ENCODE data around the gene NCSTN.
A peak's percentile ranks its signal among the peaks of the same experiment; 100 is the strongest.
"Not testable (repeated sequence)": the region's sequence is repeated elsewhere in the genome, so short reads cannot be mapped to it uniquely, and the experiment has no call there.

NCSTN gene

DNA sequence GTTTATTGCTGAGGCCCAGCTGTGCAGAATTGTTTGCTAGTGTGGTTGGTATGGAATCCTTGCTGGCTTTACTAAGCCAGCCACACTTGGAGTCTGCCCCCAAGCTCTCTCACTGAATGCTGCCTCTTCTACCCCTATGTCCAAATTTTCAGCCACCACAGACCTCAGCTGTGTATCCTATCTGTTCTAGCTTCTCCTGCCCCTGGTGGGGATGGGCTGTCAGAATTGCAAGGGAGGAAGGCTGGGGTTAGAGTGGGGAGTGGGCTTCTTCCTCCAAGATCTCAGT, 28.1 kb downstream of the NCSTN start:
- Histone ChIP-seq H3K9ac (ENCODE audit: low read length) (no peak overlapping the region), H3K36me3 (ENCODE audit: control insufficient read depth, insufficient read depth, low read length) (no peaks in the 10 kb centered on the region), H3K27me3 (ENCODE audit: control insufficient read depth, insufficient read depth, low read length) (no peaks in the 10 kb centered on the region), H3K4me3 (ENCODE audit: low read depth, low read length) (no peak overlapping the region), H3K4me1 (ENCODE audit: control insufficient read depth, insufficient read depth, low read length) (peaks cover 25% of the 10 kb centered on the region), H3K27ac (ENCODE audit: low read depth, low read length) (no peak overlapping the region), H3K9me3 (ENCODE audit: control insufficient read depth, insufficient read depth, low read depth, low read length) (no peaks in the 10 kb centered on the region)

- Histone ChIP-seq H3K36me3 (ENCODE audit: control insufficient read depth, insufficient read depth, low read length) (no peaks in the 10 kb centered on the region), H3K27ac (ENCODE audit: low read depth, low read length) (no peak overlapping the region), H3K4me3 (ENCODE audit: low read depth, low read length) (no peak overlapping the region), H3K9me3 (ENCODE audit: control insufficient read depth, insufficient read depth, low read depth, low read length) (no peaks in the 10 kb centered on the region), H3K27me3 (ENCODE audit: control insufficient read depth, insufficient read depth, low read length) (no peaks in the 10 kb centered on the region), H3K4me1 (ENCODE audit: control insufficient read depth, insufficient read depth, low read length) (peaks cover 25% of the 10 kb centered on the region), H3K9ac (ENCODE audit: low read length) (no peak overlapping the region)
These were observed 28.6 kb downstream of the NCSTN start for GRCh38 chr1:160371756-160372155.

DNA sequence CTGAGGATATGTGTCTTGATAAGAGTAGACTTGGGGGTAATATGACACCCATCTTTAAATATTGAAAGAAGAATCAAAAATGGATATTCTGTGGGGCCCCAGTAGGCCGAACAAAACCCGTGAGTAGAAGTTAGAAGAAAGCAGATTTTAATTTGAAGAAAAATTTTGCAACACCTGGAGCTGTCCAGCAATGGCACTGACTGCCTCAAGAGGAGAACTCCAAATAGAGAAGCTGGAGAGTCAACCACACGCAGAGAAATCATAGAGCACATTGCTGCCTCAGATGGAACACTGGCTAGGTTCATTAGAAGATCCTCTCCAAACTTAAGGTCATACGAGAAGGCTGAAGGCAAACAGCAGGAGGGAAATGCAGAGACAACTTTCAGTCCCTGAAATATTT, 30.5 kb downstream of the NCSTN start:
- Histone ChIP-seq H3K9ac (ENCODE audit: low read length) (no peak overlapping the region), H3K4me1 (ENCODE audit: control insufficient read depth, insufficient read depth, low read length) (peaks cover 38% of the 10 kb centered on the region), H3K4me3 (ENCODE audit: low read depth, low read length) (no peak overlapping the region)

GRCh38 chr1:160374306-160375110, 31.3 kb downstream of the NCSTN start:
- H3K36me3 ChIP-seq (ENCODE audit: control insufficient read depth, insufficient read depth, low read length): no peaks in the 10 kb centered on the region
- H3K27ac ChIP-seq (ENCODE audit: low read depth, low read length): peak overlapping the region; percentile 9; the same call in 1 of the 2 replicates
- H3K9me3 ChIP-seq (ENCODE audit: control insufficient read depth, insufficient read depth, low read depth, low read length): no peaks in the 10 kb centered on the region
- peak overlapping the region; percentile 43 for H3K4me3 ChIP-seq (ENCODE audit: low read depth, low read length)
- no peaks in the 10 kb centered on the region for H3K27me3 ChIP-seq (ENCODE audit: control insufficient read depth, insufficient read depth, low read length)
- peak overlapping the region; percentile 44 for H3K9ac ChIP-seq (ENCODE audit: low read length)
- H3K4me1 ChIP-seq (ENCODE audit: control insufficient read depth, insufficient read depth, low read length): peaks cover 38% of the 10 kb centered on the region

More for the DNA sequence above, 30.5 kb downstream of the NCSTN start:
- no peaks in the 10 kb centered on the region for H3K36me3 ChIP-seq (ENCODE audit: control insufficient read depth, insufficient read depth, low read length)
- H3K27me3 ChIP-seq (ENCODE audit: control insufficient read depth, insufficient read depth, low read length): no peaks in the 10 kb centered on the region
- no peak overlapping the region for H3K27ac ChIP-seq (ENCODE audit: low read depth, low read length)
- H3K9me3 ChIP-seq (ENCODE audit: control insufficient read depth, insufficient read depth, low read depth, low read length): no peaks in the 10 kb centered on the region

- H3K9ac ChIP-seq (ENCODE audit: low read length): peak overlapping the region; percentile 70
- peak overlapping the region; percentile 38; the same call in 1 of the 2 replicates for H3K27ac ChIP-seq (ENCODE audit: low read depth, low read length)
- no peaks in the 10 kb centered on the region for H3K36me3 ChIP-seq (ENCODE audit: control insufficient read depth, insufficient read depth, low read length)
- H3K9me3 ChIP-seq (ENCODE audit: control insufficient read depth, insufficient read depth, low read depth, low read length): no peaks in the 10 kb centered on the region
- peaks cover 38% of the 10 kb centered on the region for H3K4me1 ChIP-seq (ENCODE audit: control insufficient read depth, insufficient read depth, low read length)
- peak overlapping the region; percentile 43 for H3K4me3 ChIP-seq (ENCODE audit: low read depth, low read length)
- no peaks in the 10 kb centered on the region for H3K27me3 ChIP-seq (ENCODE audit: control insufficient read depth, insufficient read depth, low read length)
These were observed 32.8 kb downstream of the NCSTN start for GRCh38 chr1:160375788-160376524.

DNA sequence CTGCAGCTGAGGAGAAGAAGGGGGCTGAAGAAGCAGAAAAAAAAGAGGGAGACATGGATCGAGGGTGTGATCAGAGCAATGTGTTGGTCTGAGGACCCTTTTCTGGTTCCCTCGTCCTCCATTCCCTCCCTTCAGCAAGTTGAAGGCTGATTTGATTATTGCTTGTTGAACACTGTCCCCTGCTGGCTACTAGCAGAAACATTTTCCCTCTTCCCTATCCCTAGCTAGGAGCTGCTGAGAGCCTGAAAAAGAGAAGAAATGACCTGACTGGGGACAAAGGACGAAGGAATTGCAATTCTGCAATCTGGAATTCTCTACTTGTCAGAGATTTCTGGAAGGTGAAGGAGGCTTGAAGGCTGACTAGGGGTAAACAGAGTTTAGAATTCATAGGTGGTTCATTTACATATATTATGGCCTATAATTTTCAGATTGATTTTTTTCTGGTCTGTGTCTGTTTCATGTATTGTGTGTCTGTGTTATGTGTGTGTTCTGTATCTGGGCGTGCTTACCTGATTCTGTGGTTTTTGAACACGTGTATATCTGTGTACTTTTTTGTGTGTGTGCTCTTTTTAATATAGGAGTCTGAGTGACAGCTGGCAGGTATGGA, 33.4 kb downstream of the NCSTN start:
- peak overlapping the region; percentile 24; the same call in 1 of the 2 replicates for H3K27ac ChIP-seq (ENCODE audit: low read depth, low read length)
- H3K9me3 ChIP-seq (ENCODE audit: control insufficient read depth, insufficient read depth, low read depth, low read length): no peaks in the 10 kb centered on the region
- H3K27me3 ChIP-seq (ENCODE audit: control insufficient read depth, insufficient read depth, low read length): no peaks in the 10 kb centered on the region
- peak overlapping the region; percentile 43 for H3K4me3 ChIP-seq (ENCODE audit: low read depth, low read length)
- H3K4me1 ChIP-seq (ENCODE audit: control insufficient read depth, insufficient read depth, low read length): peaks cover 38% of the 10 kb centered on the region
- H3K36me3 ChIP-seq (ENCODE audit: control insufficient read depth, insufficient read depth, low read length): no peaks in the 10 kb centered on the region
- peak overlapping the region; percentile 70 for H3K9ac ChIP-seq (ENCODE audit: low read length)

DNA sequence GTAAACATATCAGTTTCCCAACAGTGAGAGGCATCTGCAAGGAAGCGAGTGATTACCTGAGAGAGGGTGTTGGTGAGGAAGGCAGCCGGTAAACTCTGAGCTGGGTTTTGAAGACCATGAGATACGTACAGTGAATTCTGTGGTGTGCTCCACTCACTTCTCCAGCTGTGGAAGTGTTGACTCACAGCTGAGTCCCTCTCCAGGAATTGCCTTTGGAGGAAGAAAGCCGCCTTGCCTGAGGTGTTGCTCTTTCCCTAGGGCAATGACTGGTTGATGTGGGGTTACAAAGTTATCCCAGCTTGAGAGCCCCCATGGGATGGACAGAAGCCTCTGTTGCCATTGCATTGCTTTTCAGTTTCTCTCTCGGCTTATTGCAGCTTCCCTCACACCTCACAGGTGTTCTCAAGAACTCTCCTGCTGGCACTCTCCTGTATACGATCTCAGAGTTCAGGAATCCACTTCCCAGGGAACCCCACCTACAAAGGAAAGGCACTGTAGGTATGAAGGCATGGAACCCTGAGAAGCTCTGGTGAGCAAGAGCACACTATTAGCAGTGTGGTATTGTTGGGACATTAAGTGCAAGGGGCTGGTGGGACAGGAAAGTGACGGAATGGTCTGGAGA, 34.5 kb downstream of the NCSTN start:
- peaks cover 38% of the 10 kb centered on the region for H3K4me1 ChIP-seq (ENCODE audit: control insufficient read depth, insufficient read depth, low read length)
- no peaks in the 10 kb centered on the region for H3K9me3 ChIP-seq (ENCODE audit: control insufficient read depth, insufficient read depth, low read depth, low read length)
- no peak overlapping the region for H3K27ac ChIP-seq (ENCODE audit: low read depth, low read length)
- no peaks in the 10 kb centered on the region for H3K36me3 ChIP-seq (ENCODE audit: control insufficient read depth, insufficient read depth, low read length)
- no peaks in the 10 kb centered on the region for H3K27me3 ChIP-seq (ENCODE audit: control insufficient read depth, insufficient read depth, low read length)
- no peak overlapping the region for H3K9ac ChIP-seq (ENCODE audit: low read length)
- no peak overlapping the region for H3K4me3 ChIP-seq (ENCODE audit: low read depth, low read length)

- H3K4me1 ChIP-seq (ENCODE audit: control insufficient read depth, insufficient read depth, low read length); H3K4me3 ChIP-seq (ENCODE audit: low read depth, low read length); H3K36me3 ChIP-seq (ENCODE audit: control insufficient read depth, insufficient read depth, low read length); H3K9me3 ChIP-seq (ENCODE audit: control insufficient read depth, insufficient read depth, low read depth, low read length); H3K9ac ChIP-seq (ENCODE audit: low read length); H3K27me3 ChIP-seq (ENCODE audit: control insufficient read depth, insufficient read depth, low read length); H3K27ac ChIP-seq (ENCODE audit: low read depth, low read length): not testable (repeated sequence)
These were observed 41.6 kb downstream of the NCSTN start for GRCh38 chr1:160384812-160385211.

DNA sequence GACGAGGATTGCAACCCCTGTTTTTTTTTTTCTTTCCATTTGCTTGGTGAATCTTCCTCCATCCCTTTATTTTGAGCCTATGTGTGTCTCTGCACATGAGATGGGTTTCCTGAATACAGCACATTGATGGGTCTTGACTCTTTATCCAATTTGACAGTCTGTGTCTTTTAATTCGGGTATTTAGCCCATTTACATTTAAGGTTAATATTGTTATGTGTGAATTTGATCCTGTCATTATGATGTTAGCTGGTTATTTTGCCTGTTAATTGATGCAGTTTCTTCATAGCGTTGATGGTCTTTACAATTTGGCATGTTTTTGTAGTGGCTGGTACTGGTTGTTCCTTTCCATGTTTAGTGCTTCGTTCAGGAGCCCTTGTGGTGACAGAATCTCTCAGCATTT, 45.2 kb downstream of the NCSTN start:
- not testable (repeated sequence) for H3K36me3 ChIP-seq (ENCODE audit: control insufficient read depth, insufficient read depth, low read length); H3K9me3 ChIP-seq (ENCODE audit: control insufficient read depth, insufficient read depth, low read depth, low read length); H3K9ac ChIP-seq (ENCODE audit: low read length); H3K4me1 ChIP-seq (ENCODE audit: control insufficient read depth, insufficient read depth, low read length); H3K4me3 ChIP-seq (ENCODE audit: low read depth, low read length); H3K27me3 ChIP-seq (ENCODE audit: control insufficient read depth, insufficient read depth, low read length); H3K27ac ChIP-seq (ENCODE audit: low read depth, low read length)

DNA sequence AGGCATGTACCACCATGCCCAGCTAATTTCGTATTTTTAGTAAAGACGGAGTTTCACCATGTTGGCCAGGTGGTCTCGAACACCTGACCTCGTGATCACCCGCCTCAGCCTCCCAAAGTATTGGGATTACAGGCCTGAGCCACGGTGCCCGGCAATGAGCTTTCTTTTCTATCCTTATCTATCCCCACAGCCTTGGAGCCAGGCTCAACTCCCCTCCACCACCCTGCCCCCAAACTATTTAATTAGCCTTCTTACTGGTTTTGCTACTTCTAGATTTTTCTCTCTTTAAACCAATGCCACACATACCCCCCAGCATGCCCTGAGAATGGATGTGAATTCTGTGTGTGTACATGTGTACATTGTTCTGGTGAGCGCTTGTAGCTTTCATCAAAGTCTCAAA, 51.5 kb downstream of the NCSTN start:
- no peaks in the 10 kb centered on the region for H3K27me3 ChIP-seq (ENCODE audit: control insufficient read depth, insufficient read depth, low read length)
- H3K27ac ChIP-seq (ENCODE audit: low read depth, low read length): no peak overlapping the region
- H3K4me3 ChIP-seq (ENCODE audit: low read depth, low read length): no peak overlapping the region
- no peaks in the 10 kb centered on the region for H3K9me3 ChIP-seq (ENCODE audit: control insufficient read depth, insufficient read depth, low read depth, low read length)
- H3K4me1 ChIP-seq (ENCODE audit: control insufficient read depth, insufficient read depth, low read length): peaks cover 16% of the 10 kb centered on the region
- no peaks in the 10 kb centered on the region for H3K36me3 ChIP-seq (ENCODE audit: control insufficient read depth, insufficient read depth, low read length)
- no peak overlapping the region for H3K9ac ChIP-seq (ENCODE audit: low read length)

- no peaks in the 10 kb centered on the region for H3K27me3 ChIP-seq (ENCODE audit: control insufficient read depth, insufficient read depth, low read length)
- H3K36me3 ChIP-seq (ENCODE audit: control insufficient read depth, insufficient read depth, low read length): no peaks in the 10 kb centered on the region
- peaks cover 30% of the 10 kb centered on the region for H3K4me1 ChIP-seq (ENCODE audit: control insufficient read depth, insufficient read depth, low read length)
- H3K27ac ChIP-seq (ENCODE audit: low read depth, low read length): no peak overlapping the region
- no peak overlapping the region for H3K4me3 ChIP-seq (ENCODE audit: low read depth, low read length)
- no peak overlapping the region for H3K9ac ChIP-seq (ENCODE audit: low read length)
- no peaks in the 10 kb centered on the region for H3K9me3 ChIP-seq (ENCODE audit: control insufficient read depth, insufficient read depth, low read depth, low read length)
These were observed 54.5 kb downstream of the NCSTN start for GRCh38 chr1:160397651-160398050.
